Stomach (tissue), 9 donors: ENCODE measurements around the gene ZFP36. TPM values are rescaled to one million over a fixed set of nuclear protein-coding genes. Genes with fewer than 3 reads are reported as not detected.

Experiments
- DNase-seq, 2 donors: peaks; one replicate each; pipeline versions ENCODE4 v3.0.0 to v3.0.0-alpha.2; 2013 to 2019
- H3K27ac ChIP-seq, 5 donors: fragments of 200-600 bp in 4 of 5; sonication (generic) in 4 of 5; one replicate each; pipeline ENCODE4 v1.5.1; 2013 to 2019; ENCODE audit warnings: mild to moderate bottlenecking in 1 of 5, moderate library complexity in 1 of 5
- H3K27me3 ChIP-seq, 3 donors: fragments of 200-600 bp; sonication (generic); one replicate each; pipeline ENCODE4 v1.5.1; 2017 to 2019; ENCODE audit warnings: mixed run types in 1 of 3
- H3K36me3 ChIP-seq, 4 donors: fragments of 200-600 bp; sonication (generic); 1 replicate in 3 of 4; 2 replicates in 1 of 4; pipeline ENCODE4 v1.5.1; 2016 to 2019
- H3K4me1 ChIP-seq, 4 donors: fragments of 200-600 bp; sonication (generic); one replicate each; pipeline ENCODE4 v1.5.1; 2016 to 2019
- H3K4me3 ChIP-seq, 4 donors: fragments of 200-600 bp; sonication (generic) in 3 of 4; one replicate each; pipeline ENCODE4 v1.5.1; 2016 to 2019; ENCODE audit warnings: mild to moderate bottlenecking in 1 of 4
- H3K9me3 ChIP-seq, 4 donors: fragments of 200-600 bp; sonication (generic); one replicate each; pipeline ENCODE4 v1.5.1; 2016 to 2019
- EP300 ChIP-seq: sonication (generic); formaldehyde crosslinking; IDR thresholded peaks from one replicate; pipeline ENCODE4 v1.6.1; 2017; ENCODE audit warnings: antibody characterized with exemption
- POLR2A ChIP-seq, 4 donors: fragments of 450-650 bp; IDR thresholded peaks; one replicate each; pipeline ENCODE4 v1.6.1; 2016; ENCODE audit warnings: antibody characterized with exemption in 4 of 4, control low read depth in 2 of 4, mild to moderate bottlenecking in 1 of 4, moderate library complexity in 1 of 4
- POLR2AphosphoS5 ChIP-seq, 3 donors: sonication (generic); formaldehyde crosslinking; IDR thresholded peaks; one replicate each; pipeline ENCODE4 v1.6.1; 2016; ENCODE audit warnings: antibody characterized with exemption in 3 of 3
- WGBS, 5 donors: extraction: QIAGEN DNeasy Blood & Tissue Kit in 3 of 5; methylation state at CpG; one replicate each; pipeline versions ENCODE4 v1.1.5 to v1.1.7; 2013 to 2018; 5-methylcytosine and 5-hydroxymethylcytosine counted together
- intact Hi-C: fragments of 100-400 bp; cut with DNase I; formaldehyde crosslinking; loops from one replicate; pipeline ENCODE4 v1.15.1; 2023; ENCODE audit warnings: low total_unique reads
- polyA plus RNA-seq, 3 donors: library from polyadenylated mRNA; stranded (reverse); fragments of 200-250 nt; gene quantifications; one replicate each; pipeline ENCODE4 v1.2.3, GENCODE V29; 2013
- total RNA-seq, 5 donors: library from RNA; depleted of rRNA; stranded (reverse); fragments of >200 nt; gene quantifications; one replicate each; pipeline versions ENCODE4 v1.1.0 to v1.2.3, GENCODE V29; 2014 to 2016
- TF ChIP-seq, protein P1 (sequence below), 7 experiments: fragments of 450-650 bp in 4 of 7; fragments of 200-600 bp in 3 of 7; sonication (generic) in 3 of 7; IDR thresholded peaks; one replicate each; pipeline ENCODE4 v1.5.1; 2016 to 2019; ENCODE audit warnings: antibody characterized with exemption in 7 of 7, control low read depth in 2 of 7, mild to moderate bottlenecking in 1 of 7
- donor health status: healthy with polysubstance abuse.
- donor health status: Bipolar disorder and iron deficiency.
- donor health status: healthy.

The ZFP36 gene
- total and polyA plus RNA-seq, 8 donors = 26.1 to 1,667 (median 175) TPM

DNA sequence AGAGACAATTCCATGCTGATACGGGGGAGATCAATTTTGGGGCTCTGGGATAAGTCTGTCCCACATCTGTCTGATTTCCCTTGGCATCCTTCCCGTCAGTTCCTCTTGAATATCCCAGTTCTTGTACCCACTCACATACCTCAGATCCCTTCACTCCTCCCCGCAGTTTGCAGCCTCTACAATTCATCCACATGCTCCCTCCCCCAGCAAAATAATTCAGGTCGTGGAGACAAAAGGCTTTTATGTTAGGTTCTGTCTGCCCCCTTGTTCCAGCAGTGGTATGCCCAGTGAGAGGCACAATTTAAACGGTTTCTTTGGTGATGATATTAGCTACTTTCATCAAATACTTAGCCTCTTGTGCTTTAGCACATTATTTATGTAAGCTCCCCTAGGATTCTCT lies 19.5 kb downstream of the ZFP36 start:
- DNase-seq = no peak
- 53 to 74% (median 64%) methylated on average over 5 of the region's 5 CpGs for WGBS, 5 donors
- Histone ChIP-seq H3K4me3 (no peak overlapping the region), H3K36me3 (peaks cover 0 to 42% (median 39%) of the 10 kb centered on the region in 4 donors), H3K27me3 (no peaks in the 10 kb centered on the region), H3K27ac (no peak overlapping the region), H3K9me3 (no peaks in the 10 kb centered on the region), H3K4me1 (peaks cover 20 to 32% (median 26%) of the 10 kb centered on the region in 4 donors)
- intact Hi-C loops = no loop called here
- no peak for TF ChIP-seq POLR2A (IDR thresholded peaks at IDR 0.05)
- TF ChIP-seq POLR2AphosphoS5 (IDR thresholded peaks at IDR 0.05) = no peak
- TF ChIP-seq, protein P1, sequence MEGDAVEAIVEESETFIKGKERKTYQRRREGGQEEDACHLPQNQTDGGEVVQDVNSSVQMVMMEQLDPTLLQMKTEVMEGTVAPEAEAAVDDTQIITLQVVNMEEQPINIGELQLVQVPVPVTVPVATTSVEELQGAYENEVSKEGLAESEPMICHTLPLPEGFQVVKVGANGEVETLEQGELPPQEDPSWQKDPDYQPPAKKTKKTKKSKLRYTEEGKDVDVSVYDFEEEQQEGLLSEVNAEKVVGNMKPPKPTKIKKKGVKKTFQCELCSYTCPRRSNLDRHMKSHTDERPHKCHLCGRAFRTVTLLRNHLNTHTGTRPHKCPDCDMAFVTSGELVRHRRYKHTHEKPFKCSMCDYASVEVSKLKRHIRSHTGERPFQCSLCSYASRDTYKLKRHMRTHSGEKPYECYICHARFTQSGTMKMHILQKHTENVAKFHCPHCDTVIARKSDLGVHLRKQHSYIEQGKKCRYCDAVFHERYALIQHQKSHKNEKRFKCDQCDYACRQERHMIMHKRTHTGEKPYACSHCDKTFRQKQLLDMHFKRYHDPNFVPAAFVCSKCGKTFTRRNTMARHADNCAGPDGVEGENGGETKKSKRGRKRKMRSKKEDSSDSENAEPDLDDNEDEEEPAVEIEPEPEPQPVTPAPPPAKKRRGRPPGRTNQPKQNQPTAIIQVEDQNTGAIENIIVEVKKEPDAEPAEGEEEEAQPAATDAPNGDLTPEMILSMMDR (IDR thresholded peaks at IDR 0.05) = no peak
- no peak for TF ChIP-seq EP300

- Histone ChIP-seq H3K27me3 (no peaks in the 10 kb centered on the region), H3K4me3 (no peak overlapping the region), H3K4me1 (peaks cover 21 to 47% (median 29%) of the 10 kb centered on the region in 4 donors), H3K9me3 (no peaks in the 10 kb centered on the region), H3K27ac (peak overlapping the region in 4 of 5 donors; percentile 75 to 87 (median 83)), H3K36me3 (peaks cover 7 to 40% (median 34%) of the 10 kb centered on the region in 4 donors)
- TF ChIP-seq POLR2AphosphoS5 (IDR thresholded peaks at IDR 0.05) = no peak
- no peak for TF ChIP-seq POLR2A (IDR thresholded peaks at IDR 0.05)
- no peak for TF ChIP-seq EP300
- no peak for DNase-seq
- intact Hi-C loops = no loop called here
- 90 to 96% (median 93%) methylated on average over 11 of the region's 11 CpGs for WGBS, 5 donors
Measured at GRCh38 chr19:39427707-39428106, 21.1 kb downstream of the ZFP36 start.

GRCh38 chr19:39428283-39429112 lies 21.9 kb downstream of the ZFP36 start:
- Histone ChIP-seq H3K27ac (peak overlapping the region; percentile 39 to 87 (median 82)), H3K4me3 (no peak overlapping the region), H3K9me3 (no peaks in the 10 kb centered on the region), H3K36me3 (peaks cover 15 to 40% (median 34%) of the 10 kb centered on the region in 4 donors), H3K27me3 (no peaks in the 10 kb centered on the region), H3K4me1 (peaks cover 21 to 55% (median 34%) of the 10 kb centered on the region in 4 donors)
- TF ChIP-seq POLR2A (IDR thresholded peaks at IDR 0.05) (no peak), EP300 (no peak), POLR2AphosphoS5 (IDR thresholded peaks at IDR 0.05) (peak in 2 of 3 donors; percentile 30 to 74)
- TF ChIP-seq, protein P1 (IDR thresholded peaks at IDR 0.05) = no peak
- DNase-seq = peak; percentile 52 to 92
- intact Hi-C loops = no loop called here
- 22 to 27% (median 23%) methylated on average over 18 to 23 of the region's 23 CpGs for WGBS, 5 donors

- Histone ChIP-seq H3K27ac (peak overlapping the region; percentile 72 to 94 (median 76)), H3K4me3 (no peak overlapping the region), H3K36me3 (peaks cover 30 to 32% (median 30%) of the 10 kb centered on the region in 4 donors), H3K27me3 (no peaks in the 10 kb centered on the region), H3K9me3 (no peaks in the 10 kb centered on the region), H3K4me1 (peaks cover 39 to 73% (median 52%) of the 10 kb centered on the region in 4 donors)
- TF ChIP-seq EP300 = no peak
- TF ChIP-seq POLR2A (IDR thresholded peaks at IDR 0.05) = no peak
- TF ChIP-seq POLR2AphosphoS5 (IDR thresholded peaks at IDR 0.05) = peak in 2 of 3 donors; percentile 58 to 86
- TF ChIP-seq, protein P1 (IDR thresholded peaks at IDR 0.05) = no peak
- peak in 1 of 2 donors; percentile 80 for DNase-seq
- WGBS, 5 donors = 46 to 54% (median 50%) methylated on average over 25 of the region's 25 CpGs
- intact Hi-C loops = no loop called here
Measured at GRCh38 chr19:39430675-39431593, 24.3 kb downstream of the ZFP36 start.
